Endodermal cell (in vitro differentiated cells): ENCODE data around the gene VIPR1. TPM values are rescaled to one million over a fixed set of nuclear protein-coding genes. Genes with fewer than 3 reads are reported as not detected.

ENCODE experiments used
- DNase-seq: peaks from one replicate; pipeline ENCODE4 v3.0.0-alpha.2; 2017
- H3K27ac ChIP-seq: 2 replicates; pipeline ENCODE4 v1.5.1; 2013; ENCODE audit warnings: mild to moderate bottlenecking, low read depth, low read length, moderate library complexity
- H3K27me3 ChIP-seq: 2 replicates; pipeline ENCODE4 v1.6.1; 2013; ENCODE audit warnings: mild to moderate bottlenecking, low read length, moderate library complexity; ENCODE audit not compliant: insufficient read depth, control insufficient read depth, poor library complexity, severe bottlenecking
- H3K36me3 ChIP-seq: 2 replicates; pipeline ENCODE4 v1.7.0; 2013; ENCODE audit warnings: mild to moderate bottlenecking, low read length, moderate library complexity; ENCODE audit not compliant: control insufficient read depth, insufficient read depth
- H3K4me1 ChIP-seq: one replicate; pipeline ENCODE4 v1.7.0; 2013; ENCODE audit warnings: low read length; ENCODE audit not compliant: control insufficient read depth, insufficient read depth
- H3K4me3 ChIP-seq: 2 replicates; pipeline ENCODE4 v1.5.1; 2013; ENCODE audit warnings: mild to moderate bottlenecking, low read length, moderate library complexity
- H3K9ac ChIP-seq: 2 replicates; pipeline ENCODE4 v1.6.1; 2013; ENCODE audit warnings: mild to moderate bottlenecking, low read length, moderate library complexity; ENCODE audit not compliant: poor library complexity, severe bottlenecking; ENCODE audit errors: extremely low read depth
- H3K9me3 ChIP-seq: 2 replicates; pipeline ENCODE4 v1.6.1; 2013; ENCODE audit warnings: mild to moderate bottlenecking, low read length, moderate library complexity; ENCODE audit not compliant: control insufficient read depth
- H3K27ac Mint-ChIP-seq: 2 replicates; pipeline ENCODE4 v1.8.0; 2020; ENCODE audit warnings: mixed read lengths
- H3K27me3 Mint-ChIP-seq: 2 replicates; pipeline ENCODE4 v1.8.0; 2021; ENCODE audit warnings: mild to moderate bottlenecking, mixed read lengths; ENCODE audit not compliant: insufficient read depth
- H3K36me3 Mint-ChIP-seq: 2 replicates; pipeline ENCODE4 v1.8.0; 2020; ENCODE audit warnings: low read depth, mixed read lengths
- H3K4me1 Mint-ChIP-seq: 2 replicates; pipeline ENCODE4 v1.8.0; 2020; ENCODE audit warnings: mixed read lengths
- H3K4me3 Mint-ChIP-seq: 2 replicates; pipeline ENCODE4 v1.8.0; 2020; ENCODE audit warnings: mild to moderate bottlenecking, moderate library complexity, mixed read lengths
- H3K9me3 Mint-ChIP-seq: 2 replicates; pipeline ENCODE4 v1.8.0; 2020; ENCODE audit warnings: mild to moderate bottlenecking, mixed read lengths
- CTCF ChIP-seq: fragments of 200-600 bp; sonication (generic); conservative IDR thresholded peaks from 2 replicates; pipeline ENCODE4 v1.5.0; 2021; ENCODE audit warnings: antibody characterized with exemption, mild to moderate bottlenecking
- WGBS, 2 experiments: methylation state at CpG; one replicate each; pipeline versions ENCODE4 v1.1.5 to v1.1.7; 2013; ENCODE audit warnings: missing lambda C conversion rate in 2 of 2, mixed read lengths in 1 of 2; ENCODE audit not compliant: insufficient coverage in 1 of 2, insufficient read length in 1 of 2; 5-methylcytosine and 5-hydroxymethylcytosine counted together
- total RNA-seq, 2 donors: library from RNA; stranded (reverse); fragmentation: NEBNext Ultra II Directional in 1 of 2; extraction: Animal tissue kit (Norgen Biotek cat#: 25700) in 1 of 2; gene quantifications; 2 replicates in 1 of 2; 3 replicates in 1 of 2; pipeline ENCODE4 v1.2.1, GENCODE V29; 2021

Gene VIPR1
- total RNA-seq, 2 donors from 2014 or later: 12.9 to 14.7 TPM

GRCh38 chr3:42503957-42504333 is 1.5 kb downstream of the VIPR1 start:
- H3K36me3 ChIP-seq: no peaks in the 10 kb centered on the region
- H3K27ac Mint-ChIP-seq: no peak overlapping the region
- no peak for TF ChIP-seq CTCF
- peaks cover 40% of the 10 kb centered on the region for H3K27me3 Mint-ChIP-seq
- no peaks in the 10 kb centered on the region for H3K36me3 Mint-ChIP-seq
- H3K9ac ChIP-seq: no peak overlapping the region
- H3K9me3 ChIP-seq: no peaks in the 10 kb centered on the region
- H3K4me1 Mint-ChIP-seq: peaks cover 30% of the 10 kb centered on the region
- no peak overlapping the region for H3K27ac ChIP-seq
- peaks cover 3% of the 10 kb centered on the region for H3K4me1 ChIP-seq
- H3K4me3 Mint-ChIP-seq: peak overlapping the region; percentile 66
- no peak overlapping the region for H3K4me3 ChIP-seq
- peak; percentile 44 for DNase-seq
- H3K9me3 Mint-ChIP-seq: no peaks in the 10 kb centered on the region
- 92 to 100% methylated on average over 4 of the region's 4 CpGs for WGBS, 2 experiments
- peaks cover 44% of the 10 kb centered on the region for H3K27me3 ChIP-seq

GRCh38 chr3:42504334-42505127 is 2.1 kb downstream of the VIPR1 start:
- H3K9me3 Mint-ChIP-seq: no peaks in the 10 kb centered on the region
- DNase-seq: peak; percentile 44
- H3K4me3 Mint-ChIP-seq: no peak overlapping the region
- peaks cover 38% of the 10 kb centered on the region for H3K27me3 ChIP-seq
- no peak for TF ChIP-seq CTCF
- H3K36me3 Mint-ChIP-seq: no peaks in the 10 kb centered on the region
- no peak overlapping the region for H3K4me3 ChIP-seq
- 90 to 100% methylated on average over 1 to 10 of the region's 10 CpGs for WGBS, 2 experiments
- no peak overlapping the region for H3K27ac ChIP-seq
- H3K9ac ChIP-seq: no peak overlapping the region
- peaks cover 3% of the 10 kb centered on the region for H3K4me1 ChIP-seq
- no peaks in the 10 kb centered on the region for H3K36me3 ChIP-seq
- no peak overlapping the region for H3K27ac Mint-ChIP-seq
- peaks cover 35% of the 10 kb centered on the region for H3K27me3 Mint-ChIP-seq
- H3K9me3 ChIP-seq: no peaks in the 10 kb centered on the region
- peaks cover 34% of the 10 kb centered on the region for H3K4me1 Mint-ChIP-seq

DNA sequence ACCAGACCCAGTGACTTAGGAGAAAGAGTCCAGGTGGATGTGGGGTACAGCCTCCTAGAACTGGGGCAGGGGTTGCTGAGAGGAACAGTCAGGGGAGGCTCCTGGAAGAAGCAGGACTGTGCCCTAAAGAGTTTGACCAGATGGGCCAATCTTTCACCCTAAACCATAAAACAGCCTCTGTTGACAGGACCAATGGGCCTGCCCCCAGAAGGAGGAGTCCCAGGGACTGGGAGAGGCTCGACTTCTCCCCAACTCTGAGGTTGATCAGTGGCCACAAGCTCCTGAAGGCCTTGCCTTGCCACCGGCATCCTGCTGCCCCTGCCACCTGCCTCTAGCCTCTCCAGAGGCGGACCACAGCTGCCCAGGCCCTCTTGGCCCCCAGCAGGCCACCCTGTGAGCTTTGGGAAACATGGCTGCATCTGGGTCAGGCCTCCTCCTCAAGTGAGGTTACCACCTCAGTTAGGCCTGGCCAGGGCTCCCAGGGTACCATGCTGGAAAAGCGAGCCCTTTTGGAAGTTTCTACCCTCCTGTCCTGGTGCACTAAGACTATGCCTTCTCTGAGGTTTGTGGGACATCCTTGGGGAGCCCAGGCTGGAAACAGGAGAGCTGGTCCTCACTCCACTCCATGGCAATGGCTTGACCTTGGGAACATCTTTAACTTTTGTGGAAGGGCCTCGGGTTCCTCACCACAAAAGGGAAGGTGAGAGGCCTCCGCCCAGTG is 2.8 kb downstream of the VIPR1 start:
- no peak for TF ChIP-seq CTCF
- no peaks in the 10 kb centered on the region for H3K9me3 Mint-ChIP-seq
- no peak overlapping the region for H3K4me3 Mint-ChIP-seq
- 88 to 92% methylated on average over 4 to 6 of the region's 6 CpGs for WGBS, 2 experiments
- Histone ChIP-seq H3K36me3 (no peaks in the 10 kb centered on the region), H3K9me3 (no peaks in the 10 kb centered on the region), H3K4me1 (peaks cover 3% of the 10 kb centered on the region), H3K27me3 (peaks cover 30% of the 10 kb centered on the region), H3K9ac (no peak overlapping the region), H3K4me3 (no peak overlapping the region), H3K27ac (no peak overlapping the region)
- H3K4me1 Mint-ChIP-seq: peaks cover 34% of the 10 kb centered on the region
- peak; percentile 50 for DNase-seq
- H3K27ac Mint-ChIP-seq: no peak overlapping the region
- no peaks in the 10 kb centered on the region for H3K36me3 Mint-ChIP-seq
- H3K27me3 Mint-ChIP-seq: peaks cover 27% of the 10 kb centered on the region
